Body of pancreas (tissue), 4 donors: Measurements from ENCODE around the gene MPZL1. TPM values are rescaled to one million over a fixed set of nuclear protein-coding genes. Genes with fewer than 3 reads are reported as not detected.

Experiments used
- ATAC-seq: fragments of 150-250 bp; one replicate; pipeline ENCODE4 v1.9.1; 2016
- DNase-seq, 4 donors: peaks; one replicate each; pipeline ENCODE4 v3.0.0-alpha.2; 2019
- H3K27ac ChIP-seq, 4 donors: fragments of 200-600 bp; sonication (generic); 1 replicate in 3 of 4; 2 replicates in 1 of 4; pipeline versions ENCODE4 v1.5.1 to v1.6.1; 2016 to 2019; ENCODE audit warnings: mild to moderate bottlenecking in 1 of 4, mixed read lengths in 1 of 4, moderate library complexity in 1 of 4
- H3K27me3 ChIP-seq, 2 donors: fragments of 200-600 bp; sonication (generic); one replicate each; pipeline ENCODE4 v1.6.0; 2016; ENCODE audit warnings: mild to moderate bottlenecking in 1 of 2
- H3K36me3 ChIP-seq, 2 donors: fragments of 200-600 bp; sonication (generic); replicated peaks in 1 of 2; 2 replicates each; pipeline ENCODE4 v1.5.1; 2016; ENCODE audit warnings: low read depth in 2 of 2; ENCODE audit not compliant: insufficient read depth in 1 of 2
- H3K4me1 ChIP-seq: fragments of 200-600 bp; sonication (generic); one replicate; pipeline ENCODE4 v1.6.0; 2016
- H3K4me3 ChIP-seq, 2 donors: fragments of 200-600 bp; sonication (generic); 1 replicate in 1 of 2; 2 replicates in 1 of 2; pipeline ENCODE4 v1.5.1; 2016 to 2019
- H3K9me3 ChIP-seq, 3 donors: fragments of 200-600 bp; sonication (generic); 1 replicate in 2 of 3; 2 replicates in 1 of 3; pipeline ENCODE4 v1.5.1; 2016
- CTCF ChIP-seq, 7 experiments: fragments of 450-650 bp in 4 of 7; fragments of 200-600 bp in 3 of 7; sonication (generic) in 3 of 7; IDR thresholded peaks; one replicate each; pipeline ENCODE4 v1.5.1; 2016 to 2019; ENCODE audit warnings: antibody characterized with exemption in 7 of 7
- POLR2A ChIP-seq, 3 donors: fragments of 450-650 bp; IDR thresholded peaks; one replicate each; pipeline ENCODE4 v1.6.1; 2016; ENCODE audit warnings: antibody characterized with exemption in 3 of 3, mild to moderate bottlenecking in 2 of 3
- WGBS, 2 donors: methylation state at CpG; one replicate each; pipeline ENCODE4 v1.1.5; 2017; 5-methylcytosine and 5-hydroxymethylcytosine counted together
- intact Hi-C: fragments of 100-400 bp; cut with DNase I; formaldehyde crosslinking; loops from one replicate; pipeline ENCODE4 v1.15.1; 2023
- total RNA-seq, 2 donors: library from RNA; depleted of rRNA; stranded (reverse); fragments of >200 nt; gene quantifications; one replicate each; pipeline ENCODE4 v1.1.0, GENCODE V29; 2016

MPZL1 gene
- total RNA-seq, 2 donors from 2014 or later: 19.8 to 28.5 TPM

- H3K36me3 ChIP-seq: no peaks in the 10 kb centered on the region
- H3K27ac ChIP-seq: no peak overlapping the region
- no peak for DNase-seq
- H3K27me3 ChIP-seq: no peaks in the 10 kb centered on the region
- TF ChIP-seq POLR2A (IDR thresholded peaks at IDR 0.05): no peak
- no peak for TF ChIP-seq CTCF (IDR thresholded peaks at IDR 0.05)
- WGBS, 2 donors: 81 to 100% methylated on average over 2 of the region's 2 CpGs
- no peak overlapping the region for H3K4me3 ChIP-seq
- no peaks in the 10 kb centered on the region for H3K9me3 ChIP-seq
- no peaks in the 10 kb centered on the region for H3K4me1 ChIP-seq
- intact Hi-C loops: no loop called here
- ATAC-seq: no peak
These were observed 45.4 kb upstream of the MPZL1 start for GRCh38 chr1:167676205-167676915.

- H3K9me3 ChIP-seq: no peaks in the 10 kb centered on the region
- H3K4me1 ChIP-seq: no peaks in the 10 kb centered on the region
- no peaks in the 10 kb centered on the region for H3K27me3 ChIP-seq
- no peak overlapping the region for H3K27ac ChIP-seq
- H3K4me3 ChIP-seq: no peak overlapping the region
- WGBS, 2 donors: 72 to 80% methylated on average over 7 of the region's 7 CpGs
- ATAC-seq (no peak), DNase-seq (no peak)
- H3K36me3 ChIP-seq: no peaks in the 10 kb centered on the region
- intact Hi-C loops: no loop called here
- no peak for TF ChIP-seq CTCF (IDR thresholded peaks at IDR 0.05)
- TF ChIP-seq POLR2A (IDR thresholded peaks at IDR 0.05): no peak
These were observed 44.6 kb upstream of the MPZL1 start for GRCh38 chr1:167676916-167677848.

GRCh38 chr1:167678422-167678821 is 43.4 kb upstream of the MPZL1 start:
- TF ChIP-seq CTCF (IDR thresholded peaks at IDR 0.05) (no peak), POLR2A (IDR thresholded peaks at IDR 0.05) (no peak)
- intact Hi-C loops: no loop called here
- DNase-seq (no peak), ATAC-seq (no peak)
- Histone ChIP-seq H3K9me3 (no peaks in the 10 kb centered on the region), H3K4me3 (no peak overlapping the region), H3K36me3 (no peaks in the 10 kb centered on the region), H3K27me3 (no peaks in the 10 kb centered on the region), H3K4me1 (no peaks in the 10 kb centered on the region), H3K27ac (no peak overlapping the region)
- 86 to 88% methylated on average over 10 of the region's 10 CpGs for WGBS, 2 donors

- Histone ChIP-seq H3K27me3 (no peaks in the 10 kb centered on the region), H3K27ac (no peak overlapping the region), H3K9me3 (no peaks in the 10 kb centered on the region), H3K36me3 (no peaks in the 10 kb centered on the region), H3K4me1 (no peaks in the 10 kb centered on the region), H3K4me3 (no peak overlapping the region)
- TF ChIP-seq POLR2A (IDR thresholded peaks at IDR 0.05) (no peak), CTCF (IDR thresholded peaks at IDR 0.05) (no peak)
- intact Hi-C loops: no loop called here
- 96 to 99% methylated on average over 3 of the region's 3 CpGs for WGBS, 2 donors
- DNase-seq (no peak), ATAC-seq (no peak)
These were observed 42.9 kb upstream of the MPZL1 start for GRCh38 chr1:167678838-167679237.
